GM18526 (cell line): ENCODE measurements around the gene E2F1.

Experiments used
- POLR2A ChIP-seq: IDR thresholded peaks from 3 replicates; pipeline ENCODE4 v1.6.1; 2011; ENCODE audit not compliant: insufficient read length; ENCODE audit errors: extremely low read depth

E2F1 gene

GRCh38 chr20:33670715-33671499, 15.3 kb downstream of the E2F1 start:
- no peak for TF ChIP-seq POLR2A

DNA sequence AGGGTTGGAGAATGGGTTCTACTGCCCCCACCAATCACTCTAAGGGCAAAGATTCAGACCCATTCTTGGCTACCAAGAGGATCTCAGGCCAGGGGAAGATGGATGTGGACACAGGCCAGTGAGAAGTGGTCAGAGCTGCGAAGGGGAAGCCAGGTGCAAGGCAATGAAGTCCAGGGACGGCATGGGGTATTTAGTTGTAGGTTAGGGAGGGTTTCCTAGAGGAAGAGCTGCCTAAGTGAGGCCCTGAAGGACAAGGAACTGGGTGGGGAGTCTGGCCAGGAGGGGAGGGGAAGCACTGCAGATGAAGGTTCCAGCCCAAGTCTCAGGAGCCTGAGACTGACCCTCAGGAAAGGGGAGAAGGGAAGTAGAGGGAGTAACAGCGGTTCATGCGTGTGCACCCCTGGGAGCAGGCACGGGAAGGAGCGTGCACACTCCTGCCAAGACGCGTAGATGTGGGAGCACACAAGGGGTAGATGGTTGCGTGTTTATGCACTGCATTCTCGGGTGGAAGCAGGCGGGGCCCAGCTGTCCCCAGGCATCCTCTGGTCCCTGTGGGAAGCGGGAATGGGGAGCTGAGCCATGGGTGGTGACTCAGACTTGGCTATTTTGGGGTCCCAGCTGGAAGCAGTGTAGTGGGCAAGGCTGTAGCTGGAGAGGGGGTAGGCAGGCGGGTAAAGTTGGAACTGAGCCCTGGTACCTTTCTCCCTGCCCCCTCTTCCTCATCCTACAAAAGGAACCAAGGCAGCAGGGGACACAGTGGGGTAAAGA, 16.1 kb downstream of the E2F1 start:
- TF ChIP-seq POLR2A, result no peak

GRCh38 chr20:33669224-33669623, 17.0 kb downstream of the E2F1 start:
- TF ChIP-seq POLR2A, result no peak

GRCh38 chr20:33668466-33669155, 17.6 kb downstream of the E2F1 start:
- TF ChIP-seq POLR2A, result no peak

- TF ChIP-seq POLR2A, result peak; percentile 20
Observed at GRCh38 chr20:33667676-33668465, 18.3 kb downstream of the E2F1 start.

GRCh38 chr20:33667245-33667675, 18.9 kb downstream of the E2F1 start:
- TF ChIP-seq POLR2A, result no peak

- TF ChIP-seq POLR2A, result peak; percentile 81
Observed at GRCh38 chr20:33666293-33667244, 19.6 kb downstream of the E2F1 start, which contains the start of gene ACTL10. ACTL10 (plus strand) TSS chr20:33666943; CDS start chr20:33667498, 555 bp downstream.

GRCh38 chr20:33664762-33665144, 21.4 kb downstream of the E2F1 start:
- TF ChIP-seq POLR2A, result no peak

GRCh38 chr20:33664085-33664761, 22.0 kb downstream of the E2F1 start:
- no peak for TF ChIP-seq POLR2A

DNA sequence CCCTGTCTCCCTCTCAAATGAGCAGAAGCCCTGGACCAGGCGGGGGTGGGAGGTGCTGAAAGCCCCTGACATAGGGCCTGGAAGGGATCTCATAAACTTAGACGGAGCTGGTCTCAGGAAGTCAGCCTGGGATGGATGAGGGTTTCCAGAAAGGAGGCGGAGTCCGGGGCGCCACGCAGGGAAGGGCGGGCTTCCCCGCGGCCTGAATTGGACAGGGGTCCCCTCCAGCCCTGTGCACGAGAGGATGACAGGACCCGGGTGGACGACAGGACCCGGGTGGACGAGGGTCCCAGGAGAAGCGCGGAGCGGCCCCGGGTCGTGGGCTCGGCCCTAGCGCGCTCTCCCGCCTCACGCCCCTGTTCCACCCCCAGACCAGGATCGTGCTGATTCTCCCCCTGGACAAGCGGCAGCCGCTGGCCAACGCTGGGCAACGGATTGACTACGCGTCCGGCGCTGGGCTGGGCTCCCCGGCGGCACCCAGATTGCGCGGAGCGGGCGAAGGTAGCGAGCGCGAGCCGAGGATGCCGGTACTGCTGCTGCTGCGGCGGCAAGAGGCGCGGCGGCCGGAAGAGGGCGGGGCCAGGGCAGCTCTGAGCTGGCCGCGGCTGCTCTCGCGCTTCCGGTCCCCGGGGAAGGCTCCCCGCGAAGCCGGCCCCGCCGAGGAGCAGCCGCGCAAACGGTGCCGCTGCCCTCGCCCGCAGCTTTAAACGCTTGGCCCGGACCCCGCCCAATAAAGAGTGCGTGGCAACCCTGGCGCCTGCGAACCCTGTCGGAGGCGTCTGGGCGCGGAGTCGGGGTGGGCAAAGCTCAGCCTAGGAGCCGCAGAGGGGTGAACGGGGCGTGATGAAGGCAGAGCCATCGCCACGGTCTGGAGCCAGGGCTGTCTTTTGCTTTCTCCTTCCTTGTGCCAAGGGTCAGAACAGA, 22.8 kb downstream of the E2F1 start:
- peak; percentile 92 for TF ChIP-seq POLR2A

DNA sequence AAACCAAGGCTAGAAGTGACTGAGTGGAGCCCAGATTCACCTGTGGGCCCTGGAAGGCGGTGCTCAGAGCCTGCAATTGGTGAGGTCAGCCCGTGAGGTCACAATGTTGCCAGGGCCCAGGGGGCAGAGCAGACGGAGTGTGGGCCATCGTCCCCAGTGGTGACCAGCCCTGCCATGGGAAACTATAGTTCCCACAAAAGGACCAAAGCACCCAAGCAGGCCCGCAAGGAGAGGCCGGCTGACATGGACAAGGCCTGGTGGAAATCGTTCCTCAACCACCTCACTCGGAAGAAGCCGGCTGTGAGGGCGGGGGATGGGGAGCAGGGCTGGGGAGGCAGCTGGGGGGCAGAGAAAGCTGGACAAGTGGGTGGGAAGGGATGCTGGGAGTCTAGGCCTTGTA, 24.0 kb downstream of the E2F1 start, which contains the start of gene C20orf144:
TSS of gene C20orf144 (plus strand) at position 156 of the 400 bp plus-strand sequence. CDS start at position 175, 19 bp downstream.
- no peak for TF ChIP-seq POLR2A

GRCh38 chr20:33660685-33661058, 25.5 kb downstream of the E2F1 start:
- TF ChIP-seq POLR2A, result no peak
